CD4-positive, alpha-beta T cell treated with Interleukin-1 beta for 1 hour (primary cell): ENCODE data around the gene WDR27.
A peak's percentile ranks its signal among the peaks of the same experiment; 100 is the strongest.

ENCODE experiments used
- DNase-seq, 2 donors: peaks; one replicate each; pipeline ENCODE4 v3.0.0-alpha.2; 2020 to 2022

The WDR27 gene

DNA sequence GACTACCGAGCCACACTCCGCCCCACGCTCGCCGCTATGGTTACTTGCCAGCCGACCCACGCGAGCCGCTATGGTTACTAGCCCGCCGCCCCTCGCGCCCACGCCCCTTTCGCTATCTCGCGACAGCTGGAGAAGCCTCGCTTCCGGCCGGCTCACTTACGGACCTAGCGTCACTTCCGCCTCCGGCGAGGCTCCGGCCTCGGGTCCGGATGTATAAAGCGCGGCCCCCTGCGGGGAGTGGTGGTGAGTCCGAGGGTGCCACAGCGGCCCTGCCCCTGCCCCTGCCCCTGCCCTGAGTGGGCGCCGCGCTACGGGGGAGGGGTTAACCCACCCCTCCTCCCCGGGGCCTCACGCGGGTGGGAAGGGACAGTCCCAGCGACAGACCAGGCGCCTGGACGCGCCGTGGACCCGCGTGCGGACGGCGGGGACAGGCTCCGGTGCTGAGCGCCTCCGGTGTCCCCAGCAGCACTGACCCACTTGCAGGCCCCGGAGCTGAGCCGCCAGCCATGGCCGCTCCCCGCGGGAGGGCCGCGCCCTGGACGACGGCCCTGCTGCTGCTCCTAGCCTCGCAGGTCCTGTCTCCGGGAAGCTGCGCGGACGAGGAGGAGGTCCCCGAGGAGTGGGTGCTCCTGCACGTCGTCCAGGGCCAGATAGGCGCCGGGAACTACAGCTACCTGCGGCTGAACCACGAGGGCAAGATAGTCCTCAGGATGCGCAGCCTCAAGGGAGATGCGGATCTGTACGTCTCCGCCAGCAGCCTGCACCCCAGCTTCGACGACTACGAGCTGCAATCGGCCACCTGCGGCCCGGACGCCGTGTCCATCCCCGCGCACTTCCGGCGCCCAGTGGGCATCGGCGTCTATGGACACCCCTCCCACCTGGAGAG, at the start of gene WDR27, which contains the start of gene C6orf120:
Gene WDR27 (minus strand): TSS at position 76 of the 886 bp plus-strand sequence. CDS start 13,024 bp downstream, outside the sequence.
Gene C6orf120 (plus strand): TSS at position 173 of the 886 bp plus-strand sequence. CDS start 334 bp downstream, at position 507.
- peak; percentile 97 for DNase-seq

DNA sequence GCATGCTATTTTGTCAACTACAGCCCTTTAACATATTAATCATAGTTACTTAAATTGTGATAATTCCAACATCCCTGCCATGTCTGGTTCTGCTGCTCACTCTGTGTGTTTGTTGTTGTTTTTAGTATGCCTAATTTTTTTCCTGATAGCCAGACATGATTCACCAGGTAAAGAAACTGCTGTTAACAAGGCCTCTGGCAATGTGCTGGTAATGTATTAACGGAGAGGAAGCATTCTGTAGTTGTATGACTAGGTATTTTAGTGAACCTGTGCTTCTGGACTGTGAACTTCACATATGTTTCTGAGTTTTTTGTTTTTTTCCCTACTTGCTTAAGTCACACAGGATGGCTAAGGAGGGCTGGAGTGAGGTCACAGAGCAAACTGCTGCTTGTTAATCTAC, 44.7 kb upstream of the WDR27 start:
- DNase-seq = no peak

DNA sequence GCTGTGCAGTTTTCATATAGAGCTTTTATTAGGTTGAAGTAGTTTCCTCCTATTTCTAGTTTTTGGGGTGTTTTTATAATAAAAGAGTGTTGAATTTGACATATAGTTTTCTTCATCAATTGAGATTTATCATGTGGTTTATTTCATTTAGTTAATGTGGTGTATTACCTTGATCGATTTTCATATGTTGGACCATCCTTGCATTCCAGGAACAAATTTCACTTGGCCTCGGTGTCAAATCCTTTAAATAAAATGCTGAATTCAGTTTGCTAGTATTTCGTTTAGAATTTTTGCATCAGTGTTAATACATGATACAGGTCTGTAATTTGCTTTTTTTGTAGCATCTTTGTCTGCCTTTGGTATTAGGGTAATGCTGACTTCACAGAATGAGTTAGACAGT, 43.6 kb upstream of the WDR27 start:
- no peak for DNase-seq

DNA sequence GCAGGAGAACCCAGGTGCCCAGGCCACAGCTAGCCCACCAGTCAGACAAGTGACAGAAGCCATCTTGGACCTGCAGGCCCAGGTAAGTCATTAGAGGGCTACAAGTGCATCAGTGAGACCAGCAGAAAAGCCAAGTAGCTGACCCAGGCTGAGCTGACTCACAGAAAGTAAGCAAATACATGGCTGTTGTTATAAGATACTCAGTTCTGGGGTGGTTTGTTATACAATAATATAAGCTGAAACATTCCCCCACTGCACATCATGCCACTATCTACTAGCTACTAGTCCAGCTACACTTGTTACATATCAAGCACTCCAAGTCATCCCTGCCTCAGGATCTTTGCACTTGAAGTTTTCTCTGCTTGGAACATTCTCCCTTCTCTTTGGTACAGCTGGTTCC, 39.5 kb upstream of the WDR27 start:
- DNase-seq = no peak

DNA sequence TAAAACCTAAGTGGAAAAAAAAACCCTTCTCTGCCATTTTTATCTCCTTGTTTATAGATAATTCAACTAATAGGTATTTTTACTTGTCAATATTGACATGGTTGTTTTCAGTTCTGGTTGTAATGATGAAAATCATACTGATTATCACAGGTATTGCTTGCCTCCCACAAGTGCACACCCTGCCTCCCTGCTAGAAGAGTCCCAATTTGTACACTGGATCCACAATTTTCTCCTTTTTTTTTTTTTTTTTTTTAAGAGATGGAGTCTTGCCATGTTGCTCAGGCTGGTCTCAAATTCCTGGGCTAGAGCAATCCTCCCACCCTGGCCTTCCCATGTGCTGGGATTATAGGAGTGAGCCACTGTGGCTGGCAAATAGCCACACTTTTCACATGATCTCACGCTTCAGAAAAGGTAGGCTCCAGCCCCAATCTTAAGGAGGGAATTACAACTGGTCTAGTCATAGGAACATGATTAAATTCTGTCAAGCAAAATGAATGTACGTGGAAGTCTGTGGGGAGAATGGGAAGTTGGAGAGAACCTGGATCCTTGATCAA, 37.2 kb upstream of the WDR27 start:
- DNase-seq = no peak

DNA sequence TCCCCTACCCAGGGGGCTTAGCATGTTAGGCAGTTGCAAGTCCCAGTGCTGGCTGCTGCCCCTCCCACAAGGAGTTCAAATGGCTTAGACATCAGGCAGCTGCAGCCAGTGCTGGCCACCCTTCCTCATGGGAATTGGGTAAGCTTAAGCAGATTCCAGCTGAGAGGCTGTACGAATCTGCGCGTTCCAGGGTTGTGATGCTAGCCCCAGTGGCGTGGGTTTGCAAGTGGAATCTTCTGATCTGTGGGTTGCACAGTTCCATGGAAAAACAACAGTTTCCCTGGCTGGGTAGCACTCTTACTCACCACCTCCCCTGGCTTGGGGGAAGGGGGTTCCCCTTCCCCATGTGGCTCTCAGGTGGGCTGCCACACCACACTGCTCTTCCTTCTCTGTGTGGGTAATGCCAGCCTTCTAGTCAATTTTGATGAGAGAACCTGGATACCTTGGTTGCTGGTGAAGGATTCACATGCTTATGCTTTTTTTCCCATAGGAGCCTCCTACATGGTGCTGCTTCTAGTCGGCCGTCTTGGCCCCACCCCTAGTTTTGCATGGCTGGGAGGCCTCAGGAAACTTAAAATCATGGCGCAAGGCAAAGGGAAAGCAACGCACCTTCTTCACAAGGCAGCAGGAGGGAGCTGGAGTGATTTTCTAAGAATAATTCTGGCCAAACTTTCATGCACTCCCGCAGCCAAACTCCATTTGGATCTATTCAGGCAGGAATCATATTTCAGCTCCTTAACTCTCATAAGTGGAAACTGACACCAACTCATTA, 36.6 kb upstream of the WDR27 start:
- no peak for DNase-seq

DNA sequence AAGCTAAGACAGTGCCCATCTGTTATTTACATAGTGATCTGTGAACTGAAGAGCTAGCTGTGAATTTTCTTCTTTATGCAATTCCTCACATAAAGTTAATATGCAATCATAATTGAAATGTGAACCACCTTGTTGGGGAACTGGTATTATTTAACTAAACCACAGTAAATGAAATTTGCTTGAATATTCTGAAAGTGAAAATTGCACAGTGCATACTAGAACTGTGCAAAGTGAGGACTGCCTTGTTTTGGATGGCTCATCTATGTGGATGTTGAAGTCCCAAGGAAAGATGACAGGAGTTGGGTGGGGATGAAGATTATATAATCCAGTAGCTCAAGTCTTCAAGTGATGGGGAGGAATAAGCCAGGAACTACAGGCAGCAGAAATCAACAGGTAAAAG, 28.1 kb upstream of the WDR27 start:
- DNase-seq = no peak

DNA sequence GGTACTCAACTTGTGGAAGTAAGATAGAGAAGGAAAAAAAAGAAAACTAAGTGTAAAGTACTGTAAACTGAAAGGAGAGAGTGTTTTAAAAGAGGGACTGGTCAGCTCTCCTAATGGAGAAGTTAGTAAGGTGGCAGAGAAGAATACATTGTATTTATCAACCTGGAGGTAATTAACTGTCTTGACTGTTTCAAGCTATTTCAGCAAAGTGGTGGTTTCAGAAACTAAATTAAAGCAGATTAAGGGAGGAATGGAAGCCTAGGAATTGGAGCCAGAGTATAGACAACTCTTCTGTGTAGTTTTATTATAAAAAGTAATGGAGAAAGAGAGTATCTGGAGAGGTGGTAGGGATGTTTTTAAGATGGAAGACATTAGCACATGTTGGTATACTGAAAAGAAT, 25.1 kb upstream of the WDR27 start:
- no peak for DNase-seq

DNA sequence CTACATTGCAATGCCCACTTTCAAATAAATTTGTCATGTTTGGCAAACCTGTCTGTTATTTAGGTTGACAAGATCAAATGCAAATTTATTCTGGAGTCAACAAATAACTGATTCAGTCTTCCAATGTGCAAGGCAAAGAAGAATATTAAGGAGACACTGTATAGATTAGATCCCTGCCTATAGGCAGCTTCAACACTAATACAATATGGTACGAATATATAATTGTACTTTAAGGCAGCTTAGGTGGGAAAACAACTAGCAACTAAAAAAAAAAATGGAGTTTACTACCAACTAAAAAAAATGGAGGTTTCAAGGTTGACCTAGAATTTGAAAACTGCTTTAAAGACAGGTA, 24.2 kb upstream of the WDR27 start:
- DNase-seq = no peak

DNA sequence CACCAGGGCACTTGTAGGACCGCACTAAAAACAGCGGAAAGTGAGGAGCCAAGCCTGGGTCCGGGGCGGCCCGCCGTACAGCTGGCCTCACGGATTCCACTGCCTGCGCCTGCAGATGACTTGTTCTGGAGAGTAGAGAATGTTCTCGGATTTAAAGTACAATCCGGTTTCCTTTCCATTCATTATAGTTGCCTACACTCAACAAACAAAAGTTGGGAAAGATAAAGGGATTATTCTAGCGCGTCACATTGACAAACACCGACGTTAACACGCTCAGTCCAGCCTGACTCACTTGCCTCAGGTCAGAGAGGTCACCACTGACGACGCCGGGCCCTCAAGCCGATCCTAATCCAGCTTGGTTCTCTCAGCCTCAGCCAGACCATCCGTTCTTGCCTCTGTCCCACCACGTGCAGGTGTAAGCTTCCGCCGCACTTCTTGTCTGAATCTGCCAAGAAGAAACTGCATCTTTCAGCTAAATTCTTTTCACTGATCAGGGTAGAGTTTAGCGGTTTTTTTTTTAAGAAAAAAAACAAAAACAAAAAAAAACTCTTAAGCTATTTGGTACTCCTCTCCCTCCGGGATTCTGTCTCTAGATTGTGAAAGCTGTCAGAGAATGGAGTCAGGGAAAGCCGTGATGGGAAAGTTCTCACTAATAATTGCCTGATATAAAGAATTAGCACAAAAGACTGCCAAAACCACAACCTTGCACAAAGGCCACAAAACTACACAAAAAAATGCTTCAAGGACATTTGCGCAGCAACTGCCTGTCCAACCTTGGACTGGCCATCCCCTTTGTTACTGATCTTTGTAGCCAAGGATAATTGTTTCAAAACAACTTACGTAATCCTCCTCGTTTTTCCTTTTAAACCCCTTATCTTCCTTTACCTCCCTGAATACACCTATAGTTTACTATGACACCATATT, 23.6 kb upstream of the WDR27 start:
- peak in 1 of 2 donors; percentile 53 for DNase-seq

DNA sequence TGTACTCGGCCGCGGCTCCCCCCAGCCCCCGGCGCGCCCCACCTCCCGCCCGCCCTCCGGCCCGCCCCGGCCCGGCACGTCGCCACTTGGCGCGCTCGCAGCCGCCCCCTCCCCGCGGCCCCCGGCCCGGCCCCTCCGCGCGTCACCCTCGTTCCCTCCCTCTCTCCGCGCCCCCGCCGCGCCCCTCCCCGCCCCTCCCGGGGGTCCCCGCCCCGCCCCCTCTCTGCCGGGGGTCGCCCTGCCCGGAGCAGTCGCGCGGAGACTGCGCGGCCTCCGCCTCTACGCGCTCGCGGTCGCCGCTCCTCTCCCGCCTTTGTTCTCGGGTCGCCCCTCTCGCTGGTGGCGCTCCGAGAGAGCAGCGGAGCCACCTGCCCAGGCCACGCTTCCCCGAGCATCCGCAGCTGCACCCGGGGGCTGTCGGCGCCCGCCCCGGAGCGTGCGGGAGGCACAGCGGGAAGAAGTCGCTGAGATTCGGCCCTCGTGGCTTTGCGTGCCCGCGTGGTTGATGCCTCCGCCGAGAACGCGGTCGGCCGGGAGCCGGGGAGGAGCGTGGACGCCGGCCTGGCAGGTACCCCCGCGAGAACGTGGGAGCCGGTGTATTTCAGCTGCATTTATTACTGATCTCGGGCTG, 22.8 kb upstream of the WDR27 start, which contains the start of gene PHF10:
Gene PHF10 (minus strand): TSS at position 7 of the 631 bp plus-strand sequence. CDS start 569 bp downstream, outside the sequence.
- peak; percentile 73 to 77 for DNase-seq

DNA sequence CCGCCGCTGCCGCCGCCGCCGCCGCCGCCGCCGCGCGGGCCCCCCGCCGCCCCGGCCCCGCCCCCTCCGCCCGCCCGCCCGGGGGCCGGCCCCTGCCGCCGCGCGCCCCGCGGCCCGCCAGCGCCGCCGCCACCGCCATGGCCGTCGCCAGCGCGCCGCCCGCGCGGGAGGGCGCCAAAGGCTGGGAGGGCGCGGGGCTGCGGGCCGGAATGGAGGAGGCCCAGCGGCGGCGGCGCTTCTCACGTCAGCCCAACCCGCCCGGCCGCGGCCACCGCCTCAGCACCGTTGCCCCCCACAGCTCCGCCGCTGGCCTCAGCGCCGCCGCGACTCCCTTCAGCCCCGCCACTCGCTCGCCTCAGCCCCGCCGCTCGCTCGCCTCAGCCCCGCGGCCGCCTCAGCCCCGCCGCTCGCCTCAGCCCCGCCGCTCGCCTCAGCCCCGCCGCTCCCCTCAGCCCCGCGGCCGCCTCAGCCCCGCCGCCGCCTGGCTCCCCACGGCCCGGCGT, 22.2 kb upstream of the WDR27 start:
- DNase-seq = peak; percentile 31 to 55

DNA sequence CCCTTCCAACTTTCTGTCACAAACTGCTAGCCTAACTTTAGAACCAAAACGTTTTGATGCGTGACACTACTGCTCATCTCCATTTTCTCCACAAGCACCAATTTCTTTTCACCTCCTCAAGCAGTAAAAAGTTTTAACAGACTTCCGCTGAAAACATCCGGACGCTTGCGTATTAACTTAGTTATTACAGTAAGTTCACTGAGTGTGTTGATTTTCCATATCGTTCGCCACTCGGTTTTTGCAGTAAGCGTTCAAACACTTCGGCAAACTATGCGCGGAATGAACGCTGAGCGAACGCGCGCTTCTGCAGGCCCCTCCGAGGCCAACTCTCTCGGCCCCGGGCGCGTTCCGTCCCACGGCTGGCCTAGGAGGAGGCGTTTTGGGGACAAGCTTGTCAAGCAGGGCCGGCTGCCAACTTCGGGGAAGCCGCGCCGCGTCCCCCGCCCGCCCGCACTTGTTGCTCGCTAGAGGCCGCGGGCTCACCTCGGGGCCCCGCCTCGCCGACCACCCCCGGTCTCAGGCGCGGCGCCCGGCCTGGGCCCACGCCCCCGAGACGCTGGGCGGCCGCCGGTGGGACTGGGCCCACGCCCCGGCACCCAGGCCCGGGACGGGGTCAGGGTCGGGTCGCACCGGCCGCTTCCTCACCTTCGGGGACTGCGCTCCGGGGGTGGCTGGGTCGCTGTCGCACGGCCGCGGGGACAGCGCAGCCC, 21.5 kb upstream of the WDR27 start:
- DNase-seq = peak; percentile 65 to 66

DNA sequence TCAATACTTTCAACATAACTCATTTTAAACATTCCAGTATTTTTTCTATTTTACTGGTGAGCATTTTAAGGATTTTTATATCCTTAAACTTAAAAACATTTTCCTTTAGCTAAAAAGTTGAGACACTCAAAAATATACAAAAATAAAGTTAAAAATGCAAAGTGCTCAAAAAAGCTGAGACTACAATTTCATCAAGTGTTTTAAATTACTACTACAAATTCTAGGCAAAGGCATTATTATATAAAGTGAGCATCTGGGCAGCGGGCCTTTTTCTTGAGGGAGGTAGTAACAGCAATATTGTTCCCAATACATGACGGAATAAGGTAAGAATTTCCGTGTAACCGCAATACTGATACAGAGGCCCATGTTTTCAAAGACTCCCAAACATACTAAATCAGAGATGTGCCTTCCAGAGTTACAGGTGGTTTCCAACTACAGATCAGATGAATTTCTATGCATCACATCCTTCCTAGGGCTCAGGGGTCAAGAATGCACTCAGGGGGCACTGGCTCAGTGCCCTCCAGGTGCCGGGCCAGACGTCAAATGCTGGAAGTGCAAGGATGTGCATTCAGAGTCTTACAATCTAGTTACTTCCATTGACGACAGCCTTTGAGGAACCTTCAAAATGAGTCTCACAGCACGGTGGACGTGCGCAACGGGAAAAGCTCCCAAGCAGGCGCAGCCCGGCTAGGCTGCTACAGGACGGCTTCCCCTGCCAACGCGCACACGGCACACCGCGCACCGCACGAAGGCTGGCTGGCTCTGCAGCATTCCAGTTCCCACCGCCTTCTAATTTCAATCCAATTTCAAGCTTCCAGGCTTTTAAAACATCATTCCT, 20.8 kb upstream of the WDR27 start:
- peak; percentile 35 to 47 for DNase-seq

DNA sequence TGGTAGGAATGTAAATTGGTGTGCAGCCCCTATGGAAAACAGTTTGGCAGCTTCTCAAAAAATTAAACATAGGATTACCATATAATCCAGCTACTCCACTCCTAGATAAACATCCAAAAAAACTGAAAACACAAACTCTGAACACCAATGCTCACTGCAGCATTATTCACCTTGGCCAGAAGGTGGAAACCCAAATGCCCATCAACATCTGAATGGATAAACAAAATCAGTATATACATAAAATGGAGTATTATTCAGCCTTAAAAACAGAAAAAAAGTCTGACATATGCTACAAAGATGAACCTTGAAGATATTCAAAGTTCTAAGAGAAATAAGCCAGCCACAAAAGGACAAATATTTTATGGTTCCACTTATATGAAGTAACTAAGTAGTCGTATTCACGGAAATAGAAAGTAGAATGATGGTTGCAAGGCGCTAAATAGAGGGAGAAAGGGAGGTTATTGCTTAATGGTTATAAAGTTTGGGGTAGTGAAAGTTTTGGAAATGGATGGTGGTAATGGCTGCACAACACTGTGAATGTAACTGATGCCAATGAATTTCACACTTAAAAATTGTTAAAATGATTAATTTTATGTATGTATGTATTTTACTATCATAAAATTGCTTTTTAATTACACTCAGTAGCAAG, 18.5 kb upstream of the WDR27 start:
- DNase-seq = no peak

DNA sequence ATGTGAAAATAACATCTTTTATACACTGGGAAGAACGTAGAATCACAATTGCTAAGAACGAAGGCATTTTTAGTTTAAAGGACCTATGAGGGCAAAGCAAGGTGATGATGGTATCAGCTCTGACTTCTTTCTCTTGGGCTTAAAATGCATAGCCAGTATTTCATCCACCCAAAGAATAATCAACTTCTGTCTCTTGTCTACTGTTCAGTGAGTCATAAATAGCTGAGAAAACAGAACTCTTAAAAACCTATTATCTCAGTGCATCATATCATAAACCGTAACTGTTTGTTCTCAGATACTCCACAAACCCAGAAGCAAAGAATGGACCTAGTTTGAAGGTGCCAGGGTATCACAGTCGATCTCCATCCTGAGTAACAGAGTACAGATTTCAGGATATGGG, 17.3 kb upstream of the WDR27 start:
- no peak for DNase-seq

DNA sequence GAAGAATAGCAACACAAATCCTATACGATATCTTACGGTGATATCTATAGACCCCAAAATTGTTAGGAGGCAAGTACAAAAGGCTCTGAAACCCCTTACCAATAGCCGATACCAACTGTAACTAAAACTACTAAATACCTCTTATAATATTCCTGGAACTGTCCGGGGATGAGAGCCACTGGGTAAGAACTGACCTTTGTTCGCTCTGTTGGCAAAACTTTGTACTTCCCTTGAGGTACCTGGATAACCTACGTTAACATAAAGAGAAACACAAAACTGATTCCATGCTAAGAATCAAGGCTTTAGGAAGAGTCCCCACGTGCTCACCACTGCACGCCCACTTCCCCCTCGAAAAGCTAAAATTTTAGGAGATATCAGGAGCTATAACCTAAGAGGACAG, 12.8 kb upstream of the WDR27 start:
- DNase-seq = no peak

DNA sequence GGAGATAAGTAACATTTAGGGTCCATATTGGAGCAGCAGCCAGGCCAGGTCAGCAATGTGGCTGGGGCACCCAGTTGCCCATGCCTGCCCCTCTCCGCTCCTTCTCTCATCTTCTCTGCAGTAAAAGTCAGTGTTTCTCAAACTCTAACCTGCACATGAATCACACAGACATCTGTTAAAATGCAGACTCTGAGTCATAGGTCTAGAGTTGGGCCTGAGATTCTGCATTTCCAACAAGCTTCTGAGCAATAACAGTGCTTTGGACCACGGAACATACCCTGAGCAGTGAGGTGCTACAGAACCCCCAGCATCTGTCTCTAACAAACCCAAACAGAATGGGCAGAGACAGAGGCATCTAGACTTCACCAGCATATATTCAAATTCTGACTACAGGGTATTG, 12.3 kb upstream of the WDR27 start:
- no peak for DNase-seq

DNA sequence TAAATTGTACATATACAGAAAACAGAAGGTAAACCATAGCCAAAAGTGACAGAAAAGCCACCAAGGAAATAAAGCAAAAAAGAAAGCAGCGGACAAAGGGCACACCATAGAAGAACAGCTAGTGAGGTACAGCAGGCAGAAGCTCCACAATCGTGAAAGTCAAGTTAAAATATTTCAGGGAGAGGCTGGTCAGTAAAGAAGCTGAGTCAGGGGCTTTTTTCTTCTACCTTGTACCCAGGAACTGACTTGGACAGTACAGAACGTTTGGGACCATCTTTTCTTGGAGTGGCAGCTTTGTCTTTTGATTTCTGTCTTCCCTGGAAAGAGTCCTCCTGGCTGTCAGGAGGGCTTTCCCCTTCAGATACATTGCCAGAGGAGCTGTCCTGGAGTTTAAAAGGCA, 8.2 kb upstream of the WDR27 start:
- no peak for DNase-seq

DNA sequence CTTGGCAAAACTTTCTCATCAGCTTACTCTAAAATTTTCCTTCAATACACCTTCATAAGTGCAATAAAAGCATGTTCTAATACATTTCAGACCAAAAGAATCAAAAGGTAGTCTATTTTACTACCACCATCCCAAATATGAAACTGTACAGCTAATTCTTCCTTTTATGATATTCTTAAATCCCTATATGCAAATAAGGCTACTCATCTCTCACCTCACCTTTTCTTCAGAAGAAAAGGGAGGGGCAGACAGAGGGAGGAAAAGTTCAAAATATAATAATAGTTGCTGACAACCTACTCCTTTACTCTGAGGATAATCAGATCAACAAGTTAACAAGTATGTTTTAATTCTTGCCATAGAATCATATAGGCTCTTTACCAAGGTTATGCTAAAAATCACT, 7.5 kb upstream of the WDR27 start:
- DNase-seq = no peak
